Neural cell (in vitro differentiated cells): ENCODE results near the gene CHRM5.

ENCODE experiments used
- TAF1 ChIP-seq: IDR thresholded peaks from 2 replicates; pipeline ENCODE4 v1.6.1; 2012; ENCODE audit warnings: low read depth
- TF ChIP-seq, protein P1 (sequence below): fragments of 450-650 bp; IDR thresholded peaks from 2 replicates; pipeline ENCODE4 v1.5.1; 2014; ENCODE audit warnings: antibody characterized with exemption, mild to moderate bottlenecking, moderate library complexity; ENCODE audit not compliant: poor library complexity, severe bottlenecking

DNA sequence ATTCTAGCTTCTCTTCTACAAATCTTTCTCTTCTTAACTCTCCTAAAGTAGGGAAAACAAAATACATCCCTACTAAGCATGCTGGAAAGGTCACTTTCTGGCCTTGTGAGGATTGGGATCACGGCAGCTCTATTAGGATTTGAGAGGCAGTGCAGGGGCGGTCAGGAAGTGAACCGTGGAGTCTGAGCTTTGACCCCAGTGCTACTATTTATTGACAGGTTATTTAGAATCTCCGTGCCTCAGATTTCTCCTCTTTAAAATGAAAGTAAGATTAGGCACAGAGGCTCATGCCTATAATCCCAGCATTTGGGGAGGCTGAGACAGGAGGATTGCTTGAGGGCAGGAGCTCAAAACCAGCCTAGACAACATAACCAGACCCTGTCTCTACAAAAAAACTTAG, 42.0 kb upstream of the CHRM5 start:
- TF ChIP-seq TAF1, result no peak
- TF ChIP-seq, protein P1, sequence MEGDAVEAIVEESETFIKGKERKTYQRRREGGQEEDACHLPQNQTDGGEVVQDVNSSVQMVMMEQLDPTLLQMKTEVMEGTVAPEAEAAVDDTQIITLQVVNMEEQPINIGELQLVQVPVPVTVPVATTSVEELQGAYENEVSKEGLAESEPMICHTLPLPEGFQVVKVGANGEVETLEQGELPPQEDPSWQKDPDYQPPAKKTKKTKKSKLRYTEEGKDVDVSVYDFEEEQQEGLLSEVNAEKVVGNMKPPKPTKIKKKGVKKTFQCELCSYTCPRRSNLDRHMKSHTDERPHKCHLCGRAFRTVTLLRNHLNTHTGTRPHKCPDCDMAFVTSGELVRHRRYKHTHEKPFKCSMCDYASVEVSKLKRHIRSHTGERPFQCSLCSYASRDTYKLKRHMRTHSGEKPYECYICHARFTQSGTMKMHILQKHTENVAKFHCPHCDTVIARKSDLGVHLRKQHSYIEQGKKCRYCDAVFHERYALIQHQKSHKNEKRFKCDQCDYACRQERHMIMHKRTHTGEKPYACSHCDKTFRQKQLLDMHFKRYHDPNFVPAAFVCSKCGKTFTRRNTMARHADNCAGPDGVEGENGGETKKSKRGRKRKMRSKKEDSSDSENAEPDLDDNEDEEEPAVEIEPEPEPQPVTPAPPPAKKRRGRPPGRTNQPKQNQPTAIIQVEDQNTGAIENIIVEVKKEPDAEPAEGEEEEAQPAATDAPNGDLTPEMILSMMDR, result no peak
